Measurements from ENCODE around the gene KRT72.
A peak's percentile ranks its signal among the peaks of the same experiment; 100 is the strongest.

- TF ChIP-seq CTCF (optimal IDR thresholded peaks at IDR 0.05 in 1 of 3, IDR thresholded peaks at IDR 0.05 in 1 of 3, conservative IDR thresholded peaks at IDR 0.05 in 1 of 3; ENCODE audit: extremely low read depth in 1 of 3, insufficient read depth in 2 of 3, low read length in 3 of 3), result peak; percentile 39 to 50 (median 41)
- TF ChIP-seq EZH2 (IDR thresholded peaks at IDR 0.05; ENCODE audit: low read length), result no peak
Observed at GRCh38 chr12:52561880-52562449, 39.3 kb downstream of the KRT72 start.

All from keratinocyte (primary cell).